Measurements from ENCODE around the gene TMOD2.
A peak's percentile ranks its signal among the peaks of the same experiment; 100 is the strongest.

TMOD2 gene

DNA sequence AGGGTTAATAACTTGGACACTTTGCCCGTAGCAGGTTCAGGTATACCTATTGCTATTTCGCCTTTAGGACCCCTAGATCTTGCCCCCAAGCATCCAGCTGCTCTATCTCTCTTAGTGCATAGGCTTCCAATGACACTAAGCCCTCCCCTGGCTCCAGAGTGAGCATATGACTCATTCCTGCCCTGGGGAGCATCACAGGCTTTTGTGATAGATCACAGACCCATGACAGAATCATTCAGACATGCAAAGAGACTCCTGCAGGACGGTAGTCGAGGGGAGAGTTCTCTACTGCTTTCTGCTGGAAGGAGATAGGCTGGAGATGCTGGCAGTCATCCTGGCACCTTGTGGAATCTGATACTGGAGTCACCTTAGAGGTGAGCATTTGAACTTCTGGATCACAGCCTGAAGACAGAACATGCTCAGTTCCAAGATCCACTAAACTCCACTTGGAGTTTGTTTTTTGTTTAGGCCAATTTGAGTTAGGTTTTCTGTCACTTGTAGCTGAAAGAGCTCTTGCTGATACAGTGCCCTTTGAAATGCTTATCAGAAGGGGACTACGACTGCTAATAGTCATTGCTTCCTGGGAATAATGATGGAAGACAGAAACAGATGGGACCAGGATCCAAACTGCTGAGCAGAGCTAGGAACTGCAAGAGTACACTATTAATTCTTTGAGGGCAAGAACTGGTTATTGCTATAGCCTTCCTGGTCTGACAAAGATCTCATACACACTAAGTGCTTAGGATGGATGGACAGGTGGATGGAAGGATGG is 24.9 kb upstream of the TMOD2 start:
- no peak for DNase-seq (ENCODE audit: extremely low read depth, low read depth)
- TF ChIP-seq, protein P1, sequence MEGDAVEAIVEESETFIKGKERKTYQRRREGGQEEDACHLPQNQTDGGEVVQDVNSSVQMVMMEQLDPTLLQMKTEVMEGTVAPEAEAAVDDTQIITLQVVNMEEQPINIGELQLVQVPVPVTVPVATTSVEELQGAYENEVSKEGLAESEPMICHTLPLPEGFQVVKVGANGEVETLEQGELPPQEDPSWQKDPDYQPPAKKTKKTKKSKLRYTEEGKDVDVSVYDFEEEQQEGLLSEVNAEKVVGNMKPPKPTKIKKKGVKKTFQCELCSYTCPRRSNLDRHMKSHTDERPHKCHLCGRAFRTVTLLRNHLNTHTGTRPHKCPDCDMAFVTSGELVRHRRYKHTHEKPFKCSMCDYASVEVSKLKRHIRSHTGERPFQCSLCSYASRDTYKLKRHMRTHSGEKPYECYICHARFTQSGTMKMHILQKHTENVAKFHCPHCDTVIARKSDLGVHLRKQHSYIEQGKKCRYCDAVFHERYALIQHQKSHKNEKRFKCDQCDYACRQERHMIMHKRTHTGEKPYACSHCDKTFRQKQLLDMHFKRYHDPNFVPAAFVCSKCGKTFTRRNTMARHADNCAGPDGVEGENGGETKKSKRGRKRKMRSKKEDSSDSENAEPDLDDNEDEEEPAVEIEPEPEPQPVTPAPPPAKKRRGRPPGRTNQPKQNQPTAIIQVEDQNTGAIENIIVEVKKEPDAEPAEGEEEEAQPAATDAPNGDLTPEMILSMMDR (IDR thresholded peaks at IDR 0.05; ENCODE audit: low read depth, low read length): no peak

DNA sequence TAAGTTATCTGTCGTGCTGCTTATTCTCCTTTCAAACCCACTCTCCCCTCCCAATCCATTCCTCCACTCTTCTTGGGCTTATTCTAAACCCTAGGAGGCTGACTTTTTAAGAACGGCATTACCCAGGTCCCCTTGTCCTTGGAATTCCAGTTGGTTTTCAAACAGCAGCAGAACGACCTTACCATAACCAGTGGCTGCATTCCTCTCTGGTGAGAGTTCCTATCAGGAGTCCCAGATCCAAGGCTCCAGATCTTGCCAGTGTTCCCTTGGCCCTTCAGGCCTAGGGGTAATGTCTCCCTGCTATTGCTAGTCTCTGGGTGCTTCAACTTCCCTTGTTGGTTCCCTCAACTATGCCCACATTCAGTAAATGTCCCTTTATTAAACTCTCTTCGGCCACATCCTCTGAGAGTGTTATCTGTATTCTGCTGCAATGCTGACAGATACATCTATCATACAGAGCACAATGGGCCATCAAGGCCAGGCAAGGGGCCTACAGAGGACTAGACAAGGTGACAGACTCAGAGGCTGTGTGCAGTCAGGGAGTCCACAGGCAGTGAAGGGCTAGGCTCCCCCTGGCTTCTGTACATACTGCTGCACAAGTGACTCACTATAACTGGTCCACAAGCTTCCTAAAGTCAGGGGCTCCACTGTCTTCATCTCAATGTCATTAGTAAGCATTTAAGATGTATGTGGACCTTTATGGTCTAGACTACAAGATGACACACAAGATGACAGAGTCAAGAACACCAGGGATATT is 24.1 kb upstream of the TMOD2 start:
- DNase-seq (ENCODE audit: extremely low read depth, low read depth): no peak
- TF ChIP-seq, protein P1 (IDR thresholded peaks at IDR 0.05; ENCODE audit: low read depth, low read length): peak; percentile 18

DNA sequence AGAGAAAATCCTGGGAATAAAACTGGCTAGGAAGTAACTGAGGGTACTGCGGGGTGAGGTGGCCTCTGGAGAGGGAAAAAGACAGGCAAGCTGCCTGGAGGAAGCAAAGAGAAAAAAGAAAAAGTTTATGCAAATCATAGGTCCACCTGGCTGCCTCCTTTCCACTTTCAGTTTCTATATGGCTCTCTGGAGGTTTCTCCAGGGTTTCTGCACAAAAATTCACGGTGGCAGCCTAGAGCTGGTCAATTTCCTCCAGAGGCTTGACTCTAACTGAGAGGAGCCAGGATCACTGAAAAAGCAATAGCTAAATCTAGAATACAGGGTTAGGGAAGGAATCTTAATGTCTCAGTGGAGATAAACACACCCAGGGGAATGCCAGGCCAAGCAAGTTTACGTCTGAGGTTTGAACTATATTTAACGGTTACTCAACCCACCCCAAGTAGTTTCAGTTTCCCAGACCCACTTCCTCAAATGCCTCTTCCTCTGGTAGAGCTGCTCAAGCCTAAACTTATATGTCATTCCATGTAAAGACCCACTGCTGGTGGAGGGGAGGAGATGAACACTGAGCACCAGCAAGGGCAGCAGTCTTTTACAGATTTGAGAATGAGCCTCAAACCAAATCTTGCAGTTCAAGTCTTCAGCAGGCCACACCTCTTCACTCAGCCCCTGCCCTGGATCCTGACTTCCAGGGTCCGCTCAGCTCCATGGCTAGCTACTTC is 19.7 kb upstream of the TMOD2 start:
- DNase-seq (ENCODE audit: extremely low read depth, low read depth): no peak
- TF ChIP-seq, protein P1 (IDR thresholded peaks at IDR 0.05; ENCODE audit: low read depth, low read length): no peak

DNA sequence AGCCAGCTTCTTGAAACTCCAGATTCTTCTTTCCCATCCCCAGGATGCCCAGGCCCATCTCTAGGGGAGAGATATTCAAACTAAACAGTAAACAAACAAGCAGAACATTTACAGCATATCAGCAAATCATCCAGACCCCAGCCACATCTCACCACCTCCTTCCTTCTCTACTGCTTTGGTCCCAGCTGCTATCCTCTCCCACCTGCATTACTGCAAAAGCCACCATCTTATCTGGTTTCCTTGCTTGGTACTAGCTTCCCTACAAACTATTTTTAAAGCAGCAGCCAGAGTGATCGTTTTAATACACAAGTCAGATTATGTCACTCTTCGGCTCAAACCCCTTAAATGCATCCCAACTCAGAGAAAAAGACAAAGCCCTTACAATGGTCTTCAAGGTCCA is 18.8 kb upstream of the TMOD2 start:
- DNase-seq (ENCODE audit: extremely low read depth, low read depth): no peak
- TF ChIP-seq, protein P1 (IDR thresholded peaks at IDR 0.05; ENCODE audit: low read depth, low read length): no peak

DNA sequence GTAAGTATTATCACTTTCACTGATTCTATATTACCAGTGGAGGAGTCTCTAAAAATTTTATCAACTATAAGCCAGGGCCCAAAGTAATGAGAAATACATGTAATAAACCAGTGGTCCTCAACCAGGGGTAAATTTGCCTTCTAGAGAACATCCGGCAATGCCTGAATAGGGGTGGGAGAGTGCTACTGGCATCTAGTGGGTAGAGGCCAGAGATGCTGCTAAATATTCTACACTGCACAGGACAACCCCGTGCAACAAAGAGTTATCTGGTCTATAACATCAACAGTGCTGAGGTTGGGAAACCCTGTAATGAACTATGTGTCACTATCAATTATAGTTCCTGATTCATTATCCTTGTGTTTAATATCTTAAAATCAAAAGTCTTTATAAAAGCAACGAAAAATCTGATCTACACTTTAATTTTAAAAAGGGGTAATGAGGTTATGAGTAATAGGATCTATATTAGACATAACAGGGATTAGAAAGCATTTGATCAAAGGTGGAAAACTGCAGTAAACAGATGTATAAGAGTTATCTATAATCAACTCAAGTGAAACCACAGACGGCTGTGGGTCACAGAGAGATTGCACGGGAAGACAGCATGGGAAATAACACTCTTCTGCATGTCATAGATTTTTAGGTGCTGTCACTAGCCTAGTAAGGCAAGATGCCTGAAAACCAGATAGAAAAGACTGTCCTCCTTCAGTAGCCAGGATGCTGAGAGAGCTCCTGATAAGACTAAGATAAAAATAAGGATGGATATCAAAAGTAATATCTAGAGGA is 16.0 kb upstream of the TMOD2 start:
- TF ChIP-seq, protein P1 (IDR thresholded peaks at IDR 0.05; ENCODE audit: low read depth, low read length): no peak
- no peak for DNase-seq (ENCODE audit: extremely low read depth, low read depth)

DNA sequence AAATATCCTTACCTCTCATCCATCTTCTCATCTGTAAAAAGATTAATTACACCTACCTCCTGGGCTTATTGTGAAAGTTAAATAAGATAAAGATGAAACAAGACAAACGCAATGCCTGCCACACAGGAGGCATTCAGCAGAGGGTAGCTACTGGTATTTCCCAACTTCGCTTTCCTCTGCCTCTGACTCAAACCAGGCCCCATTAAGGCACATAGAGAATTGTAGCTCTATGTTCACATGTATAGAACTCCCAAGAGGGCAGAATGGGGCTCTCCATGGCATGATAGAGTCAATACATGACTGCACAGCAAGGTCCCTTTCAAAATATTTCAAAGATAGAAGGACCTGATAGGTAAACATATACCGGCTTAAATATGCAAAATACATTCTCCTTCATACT is 15.3 kb upstream of the TMOD2 start:
- DNase-seq (ENCODE audit: extremely low read depth, low read depth): no peak
- TF ChIP-seq, protein P1 (IDR thresholded peaks at IDR 0.05; ENCODE audit: low read depth, low read length): no peak

Data from AG09319 (cell line).